Spinal cord (tissue), 10 donors: ENCODE results near the gene SPEN. TPM values are rescaled to one million over a fixed set of nuclear protein-coding genes. Genes with fewer than 3 reads are reported as not detected.
A peak's percentile ranks its signal among the peaks of the same experiment; 100 is the strongest.
"Not testable (repeated sequence)": the region's sequence is repeated elsewhere in the genome, so short reads cannot be mapped to it uniquely, and the experiment has no call there.

Experiments used
- DNase-seq, 6 donors: peaks; one replicate each; pipeline versions ENCODE4 v3.0.0 to v3.0.0-alpha.2; 2013 to 2015; ENCODE audit warnings: low spot score in 6 of 6, low read depth in 4 of 6
- H3K27ac ChIP-seq: one replicate; pipeline ENCODE4 v1.5.1; 2013; ENCODE audit warnings: low read depth, low read length, control low read depth
- H3K27me3 ChIP-seq: one replicate; pipeline ENCODE4 v1.6.1; 2013; ENCODE audit warnings: low read length; ENCODE audit not compliant: control insufficient read depth, insufficient read depth
- H3K36me3 ChIP-seq: one replicate; pipeline ENCODE4 v1.6.1; 2013; ENCODE audit warnings: low read length; ENCODE audit not compliant: control insufficient read depth, insufficient read depth
- H3K4me1 ChIP-seq: one replicate; pipeline ENCODE4 v1.6.1; 2013; ENCODE audit warnings: low read length; ENCODE audit not compliant: control insufficient read depth, insufficient read depth
- H3K4me3 ChIP-seq: one replicate; pipeline ENCODE4 v1.5.1; 2013; ENCODE audit warnings: low read depth, low read length, control low read depth
- H3K9me3 ChIP-seq: one replicate; pipeline ENCODE4 v1.6.1; 2013; ENCODE audit warnings: low read length; ENCODE audit not compliant: control insufficient read depth, insufficient read depth
- WGBS: methylation state at CpG from one replicate; pipeline ENCODE4 v1.1.5; 2013; ENCODE audit warnings: missing lambda C conversion rate; ENCODE audit not compliant: insufficient coverage; 5-methylcytosine and 5-hydroxymethylcytosine counted together
- polyA plus RNA-seq, 2 donors: library from polyadenylated mRNA; unstranded; fragments of 120-200 nt; gene quantifications; one replicate each; pipeline ENCODE4 v1.2.1, GENCODE V29; 2013; ENCODE audit not compliant: insufficient read length in 2 of 2
- total RNA-seq, 2 donors: library from RNA; depleted of rRNA in 1 of 2; stranded (reverse); fragments of 120-200 nt in 1 of 2; fragments of >200 nt in 1 of 2; gene quantifications; one replicate each; pipeline versions ENCODE4 v1.2.3 to v1.2.4, GENCODE V29; 2013 to 2014
- donor health status: healthy.

Gene SPEN
- total and polyA plus RNA-seq, 4 donors, result 37.9 to 79.9 (median 66.8) TPM

DNA sequence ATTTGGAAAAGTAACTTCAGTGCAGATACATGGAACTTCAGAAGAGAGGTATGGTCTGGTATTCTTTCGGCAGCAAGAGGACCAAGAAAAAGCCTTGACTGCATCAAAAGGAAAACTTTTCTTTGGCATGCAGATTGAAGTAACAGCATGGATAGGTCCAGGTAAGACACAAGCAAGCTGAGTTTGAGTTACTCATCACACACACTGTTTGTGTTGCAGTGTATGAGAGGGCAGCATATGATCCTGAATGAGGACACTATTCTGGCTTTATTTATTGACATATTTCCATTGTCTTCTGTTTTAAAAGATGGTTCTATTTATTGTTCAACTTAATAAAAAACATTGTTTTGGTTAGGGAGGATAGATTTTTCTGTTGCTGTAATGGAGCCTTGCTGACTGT is 63.6 kb downstream of the SPEN start:
- no peaks in the 10 kb centered on the region for H3K27me3 ChIP-seq
- H3K36me3 ChIP-seq, result peaks cover 42% of the 10 kb centered on the region
- no peaks in the 10 kb centered on the region for H3K9me3 ChIP-seq
- no peak for DNase-seq
- H3K4me3 ChIP-seq, result no peak overlapping the region
- no peaks in the 10 kb centered on the region for H3K4me1 ChIP-seq
- no peak overlapping the region for H3K27ac ChIP-seq
- WGBS, result 100% methylated on average over 1 of the region's 1 CpG

DNA sequence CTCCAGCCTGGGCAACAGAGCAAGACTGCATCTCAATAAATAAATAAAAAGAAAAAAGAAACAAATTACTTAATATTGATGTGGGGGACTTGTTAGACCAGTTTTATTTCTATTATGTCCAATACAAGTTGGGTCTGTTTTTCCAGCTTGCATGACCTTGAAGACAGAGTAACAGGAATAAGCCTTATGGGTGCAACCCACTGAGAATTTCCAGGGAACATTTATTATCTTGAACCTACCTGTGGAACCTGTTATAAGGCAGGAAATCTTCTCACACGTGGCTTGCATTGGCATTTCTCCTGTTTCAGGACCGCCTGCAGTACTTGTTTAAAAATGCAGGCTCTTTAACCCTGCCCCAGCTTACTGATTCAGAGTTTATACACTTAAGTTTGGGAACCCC is 64.4 kb downstream of the SPEN start:
- Histone ChIP-seq H3K27me3 (no peaks in the 10 kb centered on the region), H3K9me3 (no peaks in the 10 kb centered on the region), H3K4me1 (no peaks in the 10 kb centered on the region), H3K4me3 (no peak overlapping the region), H3K27ac (no peak overlapping the region), H3K36me3 (peaks cover 41% of the 10 kb centered on the region)
- DNase-seq, result no peak
- WGBS, result 83% methylated on average over 1 of the region's 2 CpGs

- WGBS, result no CpG with 5 or more reads among the region's 3 CpGs
- not testable (repeated sequence) for DNase-seq, H3K9me3 ChIP-seq, H3K4me1 ChIP-seq, H3K27me3 ChIP-seq, H3K4me3 ChIP-seq, H3K27ac ChIP-seq
- H3K36me3 ChIP-seq, result peaks cover 40% of the 10 kb centered on the region
These were observed 66.1 kb downstream of the SPEN start for GRCh38 chr1:15913607-15914006.

GRCh38 chr1:15915991-15916390 is 68.5 kb downstream of the SPEN start:
- Histone ChIP-seq H3K27ac (no peak overlapping the region), H3K4me1 (no peaks in the 10 kb centered on the region), H3K9me3 (no peaks in the 10 kb centered on the region), H3K36me3 (peaks cover 37% of the 10 kb centered on the region), H3K4me3 (no peak overlapping the region), H3K27me3 (no peaks in the 10 kb centered on the region)
- WGBS, result no CpG with 5 or more reads among the region's 4 CpGs
- no peak for DNase-seq

DNA sequence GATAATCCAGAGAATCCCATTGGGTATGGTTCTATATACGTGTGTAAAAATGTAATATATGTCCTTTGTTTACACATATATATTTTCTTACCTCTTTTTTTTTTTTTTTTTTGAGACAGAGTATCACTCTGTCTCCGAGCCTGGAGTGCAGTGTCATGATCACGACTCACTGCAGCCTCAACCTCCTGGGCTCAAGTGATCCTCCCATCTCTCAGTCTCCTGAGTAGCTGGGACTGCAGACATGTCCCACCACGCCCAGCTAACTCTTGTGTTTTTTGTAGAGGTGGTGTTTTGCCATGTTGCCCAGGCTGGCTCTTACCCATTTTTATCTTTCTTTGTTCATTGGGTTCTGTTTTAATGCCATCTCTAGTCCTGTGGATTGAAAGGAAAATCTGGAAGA is 68.9 kb downstream of the SPEN start:
- no peak overlapping the region for H3K27ac ChIP-seq
- no peak for DNase-seq
- H3K27me3 ChIP-seq, result no peaks in the 10 kb centered on the region
- H3K4me1 ChIP-seq, result no peaks in the 10 kb centered on the region
- no CpG with 5 or more reads among the region's 4 CpGs for WGBS
- H3K9me3 ChIP-seq, result no peaks in the 10 kb centered on the region
- H3K4me3 ChIP-seq, result no peak overlapping the region
- H3K36me3 ChIP-seq, result peaks cover 40% of the 10 kb centered on the region

GRCh38 chr1:15916916-15917315 is 69.4 kb downstream of the SPEN start:
- Histone ChIP-seq H3K4me1 (no peaks in the 10 kb centered on the region), H3K27ac (no peak overlapping the region), H3K9me3 (no peaks in the 10 kb centered on the region), H3K4me3 (no peak overlapping the region), H3K36me3 (peaks cover 35% of the 10 kb centered on the region), H3K27me3 (no peaks in the 10 kb centered on the region)
- WGBS, result 85% methylated on average over 4 of the region's 7 CpGs
- DNase-seq, result no peak

- Histone ChIP-seq H3K9me3 (no peaks in the 10 kb centered on the region), H3K27ac (no peak overlapping the region), H3K36me3 (peaks cover 38% of the 10 kb centered on the region), H3K4me3 (no peak overlapping the region), H3K27me3 (no peaks in the 10 kb centered on the region), H3K4me1 (no peaks in the 10 kb centered on the region)
- 80% methylated on average over 3 of the region's 11 CpGs for WGBS
- peak in 1 of 6 donors; percentile 70 for DNase-seq
These were observed 71.6 kb downstream of the SPEN start for GRCh38 chr1:15918962-15919715.

DNA sequence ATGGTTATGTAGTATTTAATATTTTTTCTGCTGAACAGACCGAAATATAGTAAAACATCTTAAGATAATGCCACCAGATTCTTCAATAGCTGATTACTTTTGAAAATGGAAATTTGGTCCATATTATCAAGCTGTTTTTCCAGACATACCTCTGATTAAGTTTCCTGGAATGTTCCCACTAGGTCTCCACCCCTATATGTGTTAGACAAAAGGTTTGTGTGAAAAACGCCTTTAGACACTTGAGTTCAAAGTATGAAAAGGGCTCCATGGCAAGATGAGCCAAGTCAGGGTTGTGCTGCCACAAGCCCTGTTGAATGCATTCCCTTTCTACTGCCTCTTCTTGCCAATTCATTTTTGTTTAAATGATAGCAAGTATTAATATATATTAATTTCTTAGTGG is 75.7 kb downstream of the SPEN start:
- Histone ChIP-seq H3K4me1 (no peaks in the 10 kb centered on the region), H3K9me3 (no peaks in the 10 kb centered on the region), H3K27me3 (no peaks in the 10 kb centered on the region), H3K27ac (no peak overlapping the region), H3K4me3 (no peak overlapping the region), H3K36me3 (peaks cover 27% of the 10 kb centered on the region)
- DNase-seq, result no peak
- WGBS, result no CpG with 5 or more reads among the region's 2 CpGs

- H3K27me3 ChIP-seq, H3K4me3 ChIP-seq, DNase-seq, H3K4me1 ChIP-seq, H3K27ac ChIP-seq, H3K9me3 ChIP-seq: not testable (repeated sequence)
- peaks cover 36% of the 10 kb centered on the region for H3K36me3 ChIP-seq
- 100% methylated on average over 1 of the region's 8 CpGs for WGBS
These were observed 78.9 kb downstream of the SPEN start for GRCh38 chr1:15926448-15926847.
